ENCODE data around the gene MPP7.

GRCh38 chr10:28273343-28273742, 29.5 kb downstream of the MPP7 start:
- TF ChIP-seq CTCF (conservative IDR thresholded peaks at IDR 0.05 in 1 of 2, IDR thresholded peaks at IDR 0.05 in 1 of 2; ENCODE audit: extremely low read depth in 1 of 2, insufficient read depth in 1 of 2, low read depth in 1 of 2, low read length in 2 of 2) (no peak), EZH2 (IDR thresholded peaks at IDR 0.05; ENCODE audit: borderline replicate concordance, low read length) (no peak)

Data from mammary epithelial cell (primary cell).